ENCODE data around the gene MOB4.
A peak's percentile ranks its signal among the peaks of the same experiment; 100 is the strongest.

Gene MOB4

DNA sequence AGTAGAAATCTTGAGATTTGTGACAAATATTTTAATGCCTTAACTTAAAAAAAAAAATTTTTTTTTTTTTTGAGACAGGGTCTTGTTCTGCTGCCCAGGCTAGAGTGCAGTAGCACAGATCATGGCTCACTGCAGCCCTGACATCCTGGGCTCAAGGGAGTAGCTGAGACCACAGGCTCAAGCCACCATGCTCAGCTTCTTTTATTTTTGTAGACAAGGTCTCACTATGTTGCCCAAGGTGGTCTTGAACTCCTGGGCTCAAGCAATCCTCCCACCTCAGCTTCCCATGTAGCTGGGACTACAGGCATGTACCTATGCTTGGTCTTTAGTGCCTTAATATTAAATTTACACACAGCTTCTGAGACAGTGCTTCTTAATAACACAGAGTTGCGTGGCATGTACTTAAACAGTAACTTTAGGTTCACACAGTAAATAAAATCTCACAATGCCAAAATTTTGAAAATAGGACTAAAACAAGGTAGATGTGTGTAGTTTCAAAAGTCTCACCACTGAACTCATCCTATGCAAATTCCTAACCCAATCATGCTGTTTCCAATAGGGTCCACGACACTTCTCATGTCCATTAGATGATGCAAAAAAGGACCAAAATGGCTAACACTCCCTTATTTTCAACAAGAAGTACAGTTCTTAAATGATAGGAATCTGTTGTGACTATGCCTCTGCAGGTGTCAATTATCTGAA is 20.3 kb upstream of the MOB4 start:
- H3K27ac ChIP-seq, result no peak overlapping the region
- TF ChIP-seq, protein P1, sequence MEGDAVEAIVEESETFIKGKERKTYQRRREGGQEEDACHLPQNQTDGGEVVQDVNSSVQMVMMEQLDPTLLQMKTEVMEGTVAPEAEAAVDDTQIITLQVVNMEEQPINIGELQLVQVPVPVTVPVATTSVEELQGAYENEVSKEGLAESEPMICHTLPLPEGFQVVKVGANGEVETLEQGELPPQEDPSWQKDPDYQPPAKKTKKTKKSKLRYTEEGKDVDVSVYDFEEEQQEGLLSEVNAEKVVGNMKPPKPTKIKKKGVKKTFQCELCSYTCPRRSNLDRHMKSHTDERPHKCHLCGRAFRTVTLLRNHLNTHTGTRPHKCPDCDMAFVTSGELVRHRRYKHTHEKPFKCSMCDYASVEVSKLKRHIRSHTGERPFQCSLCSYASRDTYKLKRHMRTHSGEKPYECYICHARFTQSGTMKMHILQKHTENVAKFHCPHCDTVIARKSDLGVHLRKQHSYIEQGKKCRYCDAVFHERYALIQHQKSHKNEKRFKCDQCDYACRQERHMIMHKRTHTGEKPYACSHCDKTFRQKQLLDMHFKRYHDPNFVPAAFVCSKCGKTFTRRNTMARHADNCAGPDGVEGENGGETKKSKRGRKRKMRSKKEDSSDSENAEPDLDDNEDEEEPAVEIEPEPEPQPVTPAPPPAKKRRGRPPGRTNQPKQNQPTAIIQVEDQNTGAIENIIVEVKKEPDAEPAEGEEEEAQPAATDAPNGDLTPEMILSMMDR (conservative IDR thresholded peaks at IDR 0.05), result no peak

DNA sequence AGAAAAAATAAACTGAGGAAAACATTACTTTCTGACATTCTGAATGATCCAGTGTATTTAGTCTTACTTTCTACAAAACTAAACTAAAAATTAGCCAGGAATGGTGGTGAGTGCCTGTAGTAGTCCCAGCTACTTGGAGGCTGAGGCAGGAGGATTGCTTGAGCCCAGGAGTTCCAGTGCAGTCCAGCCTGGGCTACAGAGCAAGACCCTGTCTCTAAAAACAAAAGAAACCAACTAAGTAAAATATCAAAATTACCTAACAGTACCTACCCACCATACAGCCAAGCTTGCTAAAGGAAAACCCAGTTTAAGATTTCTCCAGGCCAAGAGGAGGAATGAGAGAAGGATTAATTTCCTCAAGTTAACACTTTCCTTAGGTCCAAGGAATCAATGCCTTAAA is 19.2 kb upstream of the MOB4 start:
- H3K27ac ChIP-seq, result no peak overlapping the region
- TF ChIP-seq, protein P1 (conservative IDR thresholded peaks at IDR 0.05), result no peak

DNA sequence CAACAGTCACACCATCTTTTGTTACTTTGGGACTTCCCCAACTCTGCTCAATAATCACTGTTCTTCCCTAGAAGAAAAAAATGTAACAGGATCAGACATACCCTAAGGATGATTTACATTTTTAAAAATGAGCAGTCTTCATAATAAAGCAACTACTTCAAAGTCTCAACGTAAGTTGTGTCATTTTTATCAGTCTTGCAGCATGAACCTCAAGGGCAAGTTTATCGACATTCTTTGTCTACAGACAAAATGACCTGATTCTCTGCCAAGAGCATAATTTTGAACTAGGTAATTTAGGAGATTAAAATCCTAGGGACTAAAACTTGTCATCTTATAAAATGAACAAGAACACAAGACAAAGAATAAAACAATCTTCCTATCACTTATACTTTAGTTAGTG is 18.5 kb upstream of the MOB4 start:
- H3K27ac ChIP-seq, result peak overlapping the region; percentile 95; the same call in 1 of the 2 replicates
- TF ChIP-seq, protein P1 (conservative IDR thresholded peaks at IDR 0.05), result no peak

GRCh38 chr2:197498235-197498936 is 17.5 kb upstream of the MOB4 start:
- peak overlapping the region; percentile 95 for H3K27ac ChIP-seq
- TF ChIP-seq, protein P1 (conservative IDR thresholded peaks at IDR 0.05), result no peak

GRCh38 chr2:197498937-197499593 is 16.8 kb upstream of the MOB4 start:
- peak overlapping the region; percentile 95 for H3K27ac ChIP-seq
- TF ChIP-seq, protein P1 (conservative IDR thresholded peaks at IDR 0.05), result no peak

DNA sequence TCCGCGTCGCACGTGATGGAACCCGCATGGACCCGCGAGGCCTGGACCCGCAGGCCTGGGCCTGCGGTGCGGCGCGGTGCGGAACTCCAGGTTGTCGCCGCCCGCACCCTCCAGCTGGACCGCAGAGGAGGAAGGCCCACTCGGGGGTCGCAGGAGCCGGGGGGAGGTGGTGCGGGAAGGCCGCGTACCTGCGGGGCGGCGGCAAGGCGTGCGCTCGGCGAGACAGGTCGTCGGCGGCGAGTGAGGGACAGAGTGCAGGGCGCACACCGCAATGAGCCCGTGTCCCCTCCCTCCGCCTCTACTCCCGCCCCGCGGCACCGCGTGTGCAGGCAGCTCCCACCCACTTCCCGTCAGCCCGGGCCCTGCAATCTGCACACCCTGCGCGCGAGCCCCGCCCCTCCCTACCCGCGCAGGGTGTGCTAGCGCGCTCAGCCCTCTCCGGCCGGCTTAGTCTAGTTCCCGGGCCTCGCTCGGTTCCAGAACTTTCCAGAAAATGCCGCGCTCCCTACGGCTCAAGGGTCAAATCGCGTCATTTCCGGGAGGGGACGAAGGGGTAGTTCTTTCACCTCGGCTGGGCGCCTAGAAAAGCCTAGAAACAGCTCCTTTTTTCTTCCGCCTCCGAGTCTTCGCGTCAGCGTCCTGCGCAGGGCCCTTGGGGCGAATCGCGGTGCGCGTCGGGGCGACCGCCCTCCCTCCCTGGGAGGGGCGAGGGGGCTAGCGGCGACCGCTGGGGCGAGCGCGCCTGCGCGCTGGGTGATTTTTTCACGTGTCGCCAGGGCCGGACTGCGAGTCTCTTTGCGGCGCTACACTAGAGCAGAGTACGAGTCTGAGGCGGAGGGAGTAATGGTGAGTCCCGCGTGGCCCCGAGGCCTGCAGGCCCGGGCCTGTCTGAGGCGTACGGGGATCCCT is 16.0 kb upstream of the MOB4 start, which contains the start of the genes HSPD1 and HSPE1:
TSS of gene HSPD1 (minus strand) at position 247 of the 909 bp plus-strand sequence. CDS start 992 bp downstream, outside the sequence.
TSS of gene HSPE1 (plus strand) at position 786 of the 909 bp plus-strand sequence. CDS start at position 844, 58 bp downstream.
- TF ChIP-seq, protein P1 (conservative IDR thresholded peaks at IDR 0.05), result no peak
- H3K27ac ChIP-seq, result peak within 1 kb of the TSS; percentile 95
